Immature natural killer cell (primary cell): ENCODE data around the gene SUFU. TPM values are rescaled to one million over a fixed set of nuclear protein-coding genes. Genes with fewer than 3 reads are reported as not detected.

Experiments used
- DNase-seq, 3 donors: peaks; one replicate each; pipeline ENCODE4 v3.0.0; 2022; ENCODE audit warnings: mixed read lengths in 1 of 3
- H3K27ac Mint-ChIP-seq, 6 donors: one replicate each; pipeline ENCODE4 v1.8.0; 2020; ENCODE audit warnings: mixed read lengths in 6 of 6, mild to moderate bottlenecking in 5 of 6, inconsistent platforms in 4 of 6, moderate library complexity in 3 of 6
- H3K27me3 Mint-ChIP-seq, 3 donors: one replicate each; pipeline ENCODE4 v1.8.0; 2020 to 2021; ENCODE audit warnings: low read depth in 3 of 3, mild to moderate bottlenecking in 3 of 3, mixed read lengths in 3 of 3, moderate library complexity in 3 of 3, inconsistent platforms in 1 of 3
- H3K36me3 Mint-ChIP-seq, 3 donors: one replicate each; pipeline ENCODE4 v1.8.0; 2020; ENCODE audit warnings: mixed read lengths in 3 of 3, inconsistent platforms in 2 of 3, mild to moderate bottlenecking in 2 of 3
- H3K4me1 Mint-ChIP-seq, 2 donors: one replicate each; pipeline ENCODE4 v1.8.0; 2020; ENCODE audit warnings: inconsistent platforms in 2 of 2, mild to moderate bottlenecking in 2 of 2, mixed read lengths in 2 of 2, moderate library complexity in 1 of 2
- H3K4me3 Mint-ChIP-seq, 5 donors: one replicate each; pipeline ENCODE4 v1.8.0; 2020; ENCODE audit warnings: mild to moderate bottlenecking in 5 of 5, mixed read lengths in 5 of 5, inconsistent platforms in 3 of 5, moderate library complexity in 3 of 5
- H3K9me3 Mint-ChIP-seq, 6 donors: one replicate each; pipeline ENCODE4 v1.8.0; 2020; ENCODE audit warnings: mild to moderate bottlenecking in 6 of 6, mixed read lengths in 6 of 6, inconsistent platforms in 4 of 6, moderate library complexity in 3 of 6
- polyA plus RNA-seq, 3 donors: library from polyadenylated mRNA; unstranded; fragments of 300-500 nt; fragmentation: Illumina TruSeq; gene quantifications; one replicate each; pipeline ENCODE4 v1.2.3, GENCODE V29; 2021

SUFU gene
- polyA plus RNA-seq, 3 donors from 2014 or later, result 1.3 to 6.7 (median 2.1) TPM

GRCh38 chr10:102632394-102633111, 128.8 kb downstream of the SUFU start:
- Mint-ChIP-seq H3K9me3 (no peaks in the 10 kb centered on the region), H3K27ac (peak overlapping the region in 1 of 6 donors; percentile 44), H3K36me3 (peaks cover 4 to 11% (median 5%) of the 10 kb centered on the region in 3 donors), H3K4me3 (no peak overlapping the region), H3K4me1 (peaks cover 6 to 9% of the 10 kb centered on the region in 2 donors), H3K27me3 (peaks cover 1 to 5% (median 2%) of the 10 kb centered on the region in 3 donors)
- no peak for DNase-seq

- H3K27ac Mint-ChIP-seq, result no peak overlapping the region
- no peak for DNase-seq
These were observed 129.5 kb downstream of the SUFU start for GRCh38 chr10:102633287-102633686.

GRCh38 chr10:102633848-102634247, 130.1 kb downstream of the SUFU start:
- Mint-ChIP-seq H3K27ac (no peak overlapping the region), H3K36me3 (peaks cover 4 to 11% (median 5%) of the 10 kb centered on the region in 3 donors), H3K4me3 (no peak overlapping the region), H3K4me1 (peaks cover 6 to 9% of the 10 kb centered on the region in 2 donors), H3K9me3 (no peaks in the 10 kb centered on the region), H3K27me3 (peaks cover 1 to 6% (median 2%) of the 10 kb centered on the region in 3 donors)
- DNase-seq, result no peak

More at GRCh38 chr10:102633287-102633686, 129.5 kb downstream of the SUFU start:
- Mint-ChIP-seq H3K9me3 (no peaks in the 10 kb centered on the region), H3K36me3 (peaks cover 4 to 11% (median 5%) of the 10 kb centered on the region in 3 donors), H3K4me3 (no peak overlapping the region), H3K27me3 (peaks cover 1 to 5% (median 2%) of the 10 kb centered on the region in 3 donors), H3K4me1 (peaks cover 6 to 9% of the 10 kb centered on the region in 2 donors)

GRCh38 chr10:102634686-102635085, 130.9 kb downstream of the SUFU start:
- no peaks in the 10 kb centered on the region for H3K9me3 Mint-ChIP-seq
- no peak for DNase-seq
- H3K27me3 Mint-ChIP-seq, result peaks cover 1 to 8% (median 2%) of the 10 kb centered on the region in 3 donors
- peaks cover 4 to 11% (median 5%) of the 10 kb centered on the region in 3 donors for H3K36me3 Mint-ChIP-seq
- H3K27ac Mint-ChIP-seq, result no peak overlapping the region
- no peak overlapping the region for H3K4me3 Mint-ChIP-seq
- peaks cover 6 to 9% of the 10 kb centered on the region in 2 donors for H3K4me1 Mint-ChIP-seq

- Mint-ChIP-seq H3K4me1 (peaks cover 6 to 9% of the 10 kb centered on the region in 2 donors), H3K27me3 (peaks cover 1 to 8% (median 2%) of the 10 kb centered on the region in 3 donors)
These were observed 131.6 kb downstream of the SUFU start for GRCh38 chr10:102635377-102635776.

GRCh38 chr10:102639537-102639936, 135.8 kb downstream of the SUFU start:
- Mint-ChIP-seq H3K4me3 (no peak overlapping the region), H3K4me1 (peaks cover 13 to 18% of the 10 kb centered on the region in 2 donors), H3K9me3 (no peaks in the 10 kb centered on the region), H3K27me3 (peaks cover 6 to 11% (median 8%) of the 10 kb centered on the region in 3 donors), H3K36me3 (no peaks in the 10 kb centered on the region), H3K27ac (peak overlapping the region in 3 of 6 donors; percentile 7 to 57 (median 23))
- no peak for DNase-seq

More at GRCh38 chr10:102635377-102635776, 131.6 kb downstream of the SUFU start:
- Mint-ChIP-seq H3K27ac (peak overlapping the region in 3 of 6 donors; percentile 12 to 52 (median 46)), H3K9me3 (no peaks in the 10 kb centered on the region), H3K36me3 (peaks cover 4 to 9% (median 5%) of the 10 kb centered on the region in 3 donors), H3K4me3 (no peak overlapping the region)
- no peak for DNase-seq

- Mint-ChIP-seq H3K36me3 (no peaks in the 10 kb centered on the region), H3K27me3 (peaks cover 17 to 24% (median 19%) of the 10 kb centered on the region in 3 donors)
- DNase-seq, result no peak
These were observed 137.6 kb downstream of the SUFU start for GRCh38 chr10:102641402-102641801.

GRCh38 chr10:102641880-102642735, 138.3 kb downstream of the SUFU start:
- DNase-seq, result peak; percentile 94 to 96 (median 95)
- H3K27me3 Mint-ChIP-seq, result peaks cover 15 to 30% (median 25%) of the 10 kb centered on the region in 3 donors
- no peaks in the 10 kb centered on the region for H3K36me3 Mint-ChIP-seq
- peak overlapping the region; percentile 87 to 98 (median 94) for H3K4me3 Mint-ChIP-seq
- H3K4me1 Mint-ChIP-seq, result peaks cover 20 to 21% of the 10 kb centered on the region in 2 donors
- H3K27ac Mint-ChIP-seq, result peak overlapping the region; percentile 95 to 98 (median 97)
- H3K9me3 Mint-ChIP-seq, result no peaks in the 10 kb centered on the region

More at GRCh38 chr10:102641402-102641801, 137.6 kb downstream of the SUFU start:
- H3K4me1 Mint-ChIP-seq, result peaks cover 13 to 14% of the 10 kb centered on the region in 2 donors
- H3K27ac Mint-ChIP-seq, result peak overlapping the region; percentile 95 to 98 (median 97)
- peak overlapping the region; percentile 87 to 98 (median 94) for H3K4me3 Mint-ChIP-seq
- H3K9me3 Mint-ChIP-seq, result no peaks in the 10 kb centered on the region

- peak in 2 of 3 donors; percentile 44 to 45 for DNase-seq
- no peaks in the 10 kb centered on the region for H3K9me3 Mint-ChIP-seq
- H3K36me3 Mint-ChIP-seq, result no peaks in the 10 kb centered on the region
- peak overlapping the region; percentile 91 to 94 (median 92) for H3K4me3 Mint-ChIP-seq
- peaks cover 15 to 34% (median 25%) of the 10 kb centered on the region in 3 donors for H3K27me3 Mint-ChIP-seq
- H3K27ac Mint-ChIP-seq, result peak overlapping the region; percentile 86 to 95 (median 92)
- peaks cover 27 to 28% of the 10 kb centered on the region in 2 donors for H3K4me1 Mint-ChIP-seq
These were observed 139.1 kb downstream of the SUFU start for GRCh38 chr10:102642736-102643335.

- peak overlapping the region; percentile 91 to 94 (median 92) for H3K4me3 Mint-ChIP-seq
- H3K9me3 Mint-ChIP-seq, result no peaks in the 10 kb centered on the region
- peaks cover 15 to 34% (median 25%) of the 10 kb centered on the region in 3 donors for H3K27me3 Mint-ChIP-seq
- peaks cover 34 to 35% of the 10 kb centered on the region in 2 donors for H3K4me1 Mint-ChIP-seq
- peak; percentile 45 to 54 (median 51) for DNase-seq
- H3K36me3 Mint-ChIP-seq, result no peaks in the 10 kb centered on the region
- peak overlapping the region; percentile 86 to 95 (median 92) for H3K27ac Mint-ChIP-seq
These were observed 139.7 kb downstream of the SUFU start for GRCh38 chr10:102643336-102644065.

- Mint-ChIP-seq H3K4me1 (peaks cover 40 to 41% of the 10 kb centered on the region in 2 donors), H3K36me3 (no peaks in the 10 kb centered on the region), H3K9me3 (no peaks in the 10 kb centered on the region), H3K27ac (peak within 1 kb of the TSS; percentile 93 to 99 (median 96)), H3K4me3 (peak within 1 kb of the TSS; percentile 92 to 97 (median 93)), H3K27me3 (peaks cover 15 to 34% (median 22%) of the 10 kb centered on the region in 3 donors)
- DNase-seq, result peak; percentile 59 to 66 (median 63)
These were observed 140.4 kb downstream of the SUFU start, which contains the start of gene TRIM8 for GRCh38 chr10:102644066-102644645. Gene TRIM8, plus strand, starts transcription at chr10:102644479. Its CDS starts 139 bp downstream, at chr10:102644618.
